ENCODE data around the gene USP12.
"Not testable (repeated sequence)": the region's sequence is repeated elsewhere in the genome, so short reads cannot be mapped to it uniquely, and the experiment has no call there.

Gene USP12

GRCh38 chr13:27171244-27171826 lies at the start of gene USP12:
Gene USP12, minus strand, starts transcription at chr13:27171811. Its CDS starts 172 bp downstream, at chr13:27171639.
- no peak for FAIRE-seq

- no peak for FAIRE-seq
Measured at GRCh38 chr13:27219611-27220010, 48.0 kb upstream of the USP12 start.

GRCh38 chr13:27218861-27219260 lies 47.2 kb upstream of the USP12 start:
- FAIRE-seq, result not testable (repeated sequence)

- not testable (repeated sequence) for FAIRE-seq
Measured at GRCh38 chr13:27217791-27218190, 46.2 kb upstream of the USP12 start.

GRCh38 chr13:27213386-27213785 lies 41.8 kb upstream of the USP12 start:
- not testable (repeated sequence) for FAIRE-seq

- FAIRE-seq, result no peak
Measured at GRCh38 chr13:27211771-27212364, 40.3 kb upstream of the USP12 start.

- FAIRE-seq, result no peak
Measured at GRCh38 chr13:27211271-27211670, 39.7 kb upstream of the USP12 start.

GRCh38 chr13:27208514-27208913 lies 36.9 kb upstream of the USP12 start:
- FAIRE-seq, result no peak

GRCh38 chr13:27203854-27204253 lies 32.2 kb upstream of the USP12 start:
- no peak for FAIRE-seq

- no peak for FAIRE-seq
Measured at GRCh38 chr13:27203186-27203585, 31.6 kb upstream of the USP12 start.

- FAIRE-seq, result no peak
Measured at GRCh38 chr13:27201661-27202060, 30.1 kb upstream of the USP12 start.

GRCh38 chr13:27200413-27201070 lies 28.9 kb upstream of the USP12 start:
- no peak for FAIRE-seq

GRCh38 chr13:27199696-27200095 lies 28.1 kb upstream of the USP12 start:
- FAIRE-seq, result no peak

GRCh38 chr13:27199211-27199610 lies 27.6 kb upstream of the USP12 start:
- no peak for FAIRE-seq

- FAIRE-seq, result no peak
Measured at GRCh38 chr13:27194895-27195764, 23.5 kb upstream of the USP12 start.

- no peak for FAIRE-seq
Measured at GRCh38 chr13:27194209-27194608, 22.6 kb upstream of the USP12 start.

- no peak for FAIRE-seq
Measured at GRCh38 chr13:27193496-27193895, 21.9 kb upstream of the USP12 start.

GRCh38 chr13:27192973-27193372 lies 21.4 kb upstream of the USP12 start:
- FAIRE-seq, result no peak

GRCh38 chr13:27192367-27192766 lies 20.8 kb upstream of the USP12 start:
- FAIRE-seq, result not testable (repeated sequence)

- FAIRE-seq, result no peak
Measured at GRCh38 chr13:27189192-27189591, 17.6 kb upstream of the USP12 start.

- FAIRE-seq, result no peak
Measured at GRCh38 chr13:27188239-27188638, 16.6 kb upstream of the USP12 start.

- no peak for FAIRE-seq
Measured at GRCh38 chr13:27186295-27186694, 14.7 kb upstream of the USP12 start.

- no peak for FAIRE-seq
Measured at GRCh38 chr13:27183561-27184147, 12.0 kb upstream of the USP12 start.
